Stomach (tissue), 4 donors: Measurements from ENCODE around the gene MCF2L.

Experiments
- CTCF ChIP-seq, 7 experiments: fragments of 450-650 bp in 4 of 7; fragments of 200-600 bp in 3 of 7; sonication (generic) in 3 of 7; IDR thresholded peaks; one replicate each; pipeline ENCODE4 v1.5.1; 2016 to 2019; ENCODE audit warnings: antibody characterized with exemption in 7 of 7, control low read depth in 2 of 7, mild to moderate bottlenecking in 1 of 7
- EP300 ChIP-seq: sonication (generic); formaldehyde crosslinking; IDR thresholded peaks from one replicate; pipeline ENCODE4 v1.6.1; 2017; ENCODE audit warnings: antibody characterized with exemption
- POLR2A ChIP-seq, 4 donors: fragments of 450-650 bp; IDR thresholded peaks; one replicate each; pipeline ENCODE4 v1.6.1; 2016; ENCODE audit warnings: antibody characterized with exemption in 4 of 4, control low read depth in 2 of 4, mild to moderate bottlenecking in 1 of 4, moderate library complexity in 1 of 4
- POLR2AphosphoS5 ChIP-seq, 3 donors: sonication (generic); formaldehyde crosslinking; IDR thresholded peaks; one replicate each; pipeline ENCODE4 v1.6.1; 2016; ENCODE audit warnings: antibody characterized with exemption in 3 of 3

- TF ChIP-seq CTCF (IDR thresholded peaks at IDR 0.05) (no peak), POLR2AphosphoS5 (IDR thresholded peaks at IDR 0.05) (no peak), POLR2A (IDR thresholded peaks at IDR 0.05) (no peak), EP300 (no peak)
Measured at GRCh38 chr13:112938680-112939079, 30.3 kb upstream of the MCF2L start.
